CD8-positive, alpha-beta memory T cell (primary cell): ENCODE measurements around the gene WDR20. TPM values are rescaled to one million over a fixed set of nuclear protein-coding genes. Genes with fewer than 3 reads are reported as not detected.
"Not testable (repeated sequence)": the region's sequence is repeated elsewhere in the genome, so short reads cannot be mapped to it uniquely, and the experiment has no call there.

Experiments
- CTCF ChIA-PET: fragments of 350-600 bp; sonication (Branson Sonifier 250); formaldehyde crosslinking; loops from one replicate; lab custom pipeline; 2021; ENCODE audit warnings: antibody characterized with exemption; lab: Charles Lee
- POLR2A ChIA-PET: fragments of 350-600 bp; sonication (Branson Sonifier 250); formaldehyde crosslinking; loops from one replicate; lab custom pipeline; 2021; ENCODE audit warnings: antibody characterized with exemption; lab: Charles Lee
- DNase-seq, 5 donors: peaks; one replicate each; pipeline versions ENCODE4 v3.0.0 to v3.0.0-alpha.2; 2020 to 2022; ENCODE audit warnings: mixed read lengths in 1 of 5
- H3K27ac ChIP-seq: one replicate; pipeline ENCODE4 v1.7.0; 2013; ENCODE audit warnings: low read depth, mild to moderate bottlenecking, low read length, moderate library complexity
- H3K27me3 ChIP-seq: 2 replicates; pipeline ENCODE4 v1.7.0; 2013; ENCODE audit warnings: low read length, mild to moderate bottlenecking; ENCODE audit not compliant: insufficient read depth, poor library complexity, severe bottlenecking
- H3K36me3 ChIP-seq: 2 replicates; pipeline ENCODE4 v1.7.0; 2013; ENCODE audit warnings: mild to moderate bottlenecking, low read length, moderate library complexity; ENCODE audit not compliant: insufficient read depth
- H3K4me1 ChIP-seq: 2 replicates; pipeline ENCODE4 v1.7.0; 2013; ENCODE audit warnings: mild to moderate bottlenecking, low read length, moderate library complexity; ENCODE audit not compliant: insufficient read depth
- H3K4me3 ChIP-seq: 2 replicates; pipeline ENCODE4 v1.7.0; 2013; ENCODE audit warnings: mild to moderate bottlenecking, low read length
- H3K9me3 ChIP-seq: 2 replicates; pipeline ENCODE4 v1.7.0; 2013; ENCODE audit warnings: mild to moderate bottlenecking, low read length
- H3K27ac Mint-ChIP-seq, 8 donors: one replicate each; pipeline ENCODE4 v1.8.0; 2020 to 2021; ENCODE audit warnings: mixed read lengths in 8 of 8, mild to moderate bottlenecking in 6 of 8, inconsistent platforms in 3 of 8, moderate library complexity in 3 of 8
- H3K27me3 Mint-ChIP-seq, 2 donors: one replicate each; pipeline ENCODE4 v1.8.0; 2020 to 2021; ENCODE audit warnings: mixed read lengths in 2 of 2, mild to moderate bottlenecking in 1 of 2, moderate library complexity in 1 of 2
- H3K36me3 Mint-ChIP-seq, 3 donors: one replicate each; pipeline ENCODE4 v1.8.0; 2020 to 2021; ENCODE audit warnings: mixed read lengths in 3 of 3, inconsistent platforms in 1 of 3, mild to moderate bottlenecking in 1 of 3
- H3K4me1 Mint-ChIP-seq, 3 donors: one replicate each; pipeline ENCODE4 v1.8.0; 2020 to 2021; ENCODE audit warnings: mixed read lengths in 3 of 3, inconsistent platforms in 1 of 3, mild to moderate bottlenecking in 1 of 3
- H3K4me3 Mint-ChIP-seq, 7 donors: one replicate each; pipeline ENCODE4 v1.8.0; 2020 to 2021; ENCODE audit warnings: mixed read lengths in 7 of 7, mild to moderate bottlenecking in 6 of 7, moderate library complexity in 4 of 7, inconsistent platforms in 2 of 7
- H3K9me3 Mint-ChIP-seq, 5 donors: one replicate each; pipeline ENCODE4 v1.8.0; 2020 to 2022; ENCODE audit warnings: mixed read lengths in 5 of 5, mild to moderate bottlenecking in 3 of 5, moderate library complexity in 2 of 5, inconsistent platforms in 1 of 5
- polyA plus RNA-seq: library from polyadenylated mRNA; unstranded; fragments of 300-500 nt; fragmentation: Illumina TruSeq; gene quantifications from one replicate; pipeline ENCODE4 v1.2.3, GENCODE V29; 2021
- total RNA-seq, 2 experiments: library from RNA; stranded (reverse); gene quantifications; one replicate each; pipeline ENCODE4 v1.2.3, GENCODE V29; 2021

WDR20 gene
- total and polyA plus RNA-seq, 3 experiments from 2014 or later = 16.8 to 35.2 (median 32.8) TPM

DNA sequence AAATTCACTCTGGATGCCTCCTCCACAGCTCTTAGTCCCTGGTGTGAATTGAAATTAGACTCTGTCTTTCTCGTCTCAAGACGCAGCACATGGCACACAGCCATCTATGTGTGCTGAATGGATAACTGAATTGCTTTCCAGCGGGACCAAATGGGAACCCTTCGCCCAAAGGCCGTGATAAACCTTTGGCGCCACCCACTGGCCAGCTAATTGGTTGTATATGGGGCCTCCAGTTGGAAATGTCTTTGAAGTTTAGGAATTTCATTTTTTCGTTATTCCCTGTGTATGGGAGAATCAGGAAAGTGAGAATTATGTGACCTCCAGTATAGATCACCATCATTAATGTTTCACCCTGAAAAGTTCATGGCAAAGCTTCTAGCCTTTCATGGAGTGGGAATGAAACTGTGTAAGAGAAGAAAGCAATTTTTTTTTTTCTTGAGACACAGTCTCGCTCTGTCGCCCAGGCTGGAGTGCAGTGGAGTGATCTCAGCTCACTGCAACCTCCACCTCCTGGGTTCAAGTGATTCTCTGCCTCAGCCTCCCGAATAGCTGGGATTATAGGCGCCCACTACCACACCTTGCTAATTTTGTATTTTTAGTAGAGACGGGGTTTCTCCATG lies 43.0 kb upstream of the WDR20 start:
- Histone ChIP-seq H3K36me3 (no peaks in the 10 kb centered on the region), H3K27me3 (no peaks in the 10 kb centered on the region), H3K9me3 (no peaks in the 10 kb centered on the region), H3K4me1 (peaks cover 4% of the 10 kb centered on the region), H3K27ac (no peak overlapping the region), H3K4me3 (no peak overlapping the region)
- no peaks in the 10 kb centered on the region for H3K36me3 Mint-ChIP-seq
- ChIA-PET CTCF (interaction anchor here (0.8 to 4.5 kb wide), 27 partner anchors 8 to 390 kb away, joined by 3 to 56 read pairs (median 5); partner anchors contain the start of gene DYNC1H1), POLR2A (interaction anchor here (0.6 kb wide), 1 partner anchor 150 kb away, joined by 10 read pairs; no protein-coding TSS in a partner anchor)
- peak; percentile 51 to 82 (median 63) for DNase-seq
- H3K9me3 Mint-ChIP-seq = no peaks in the 10 kb centered on the region
- H3K27me3 Mint-ChIP-seq = peaks cover 0 to under 1% of the 10 kb centered on the region in 2 donors
- H3K4me3 Mint-ChIP-seq = no peak overlapping the region
- H3K4me1 Mint-ChIP-seq = peaks cover 3 to 4% (median 4%) of the 10 kb centered on the region in 3 donors
- H3K27ac Mint-ChIP-seq = peak overlapping the region in 2 of 8 donors; percentile 82 to 95

DNA sequence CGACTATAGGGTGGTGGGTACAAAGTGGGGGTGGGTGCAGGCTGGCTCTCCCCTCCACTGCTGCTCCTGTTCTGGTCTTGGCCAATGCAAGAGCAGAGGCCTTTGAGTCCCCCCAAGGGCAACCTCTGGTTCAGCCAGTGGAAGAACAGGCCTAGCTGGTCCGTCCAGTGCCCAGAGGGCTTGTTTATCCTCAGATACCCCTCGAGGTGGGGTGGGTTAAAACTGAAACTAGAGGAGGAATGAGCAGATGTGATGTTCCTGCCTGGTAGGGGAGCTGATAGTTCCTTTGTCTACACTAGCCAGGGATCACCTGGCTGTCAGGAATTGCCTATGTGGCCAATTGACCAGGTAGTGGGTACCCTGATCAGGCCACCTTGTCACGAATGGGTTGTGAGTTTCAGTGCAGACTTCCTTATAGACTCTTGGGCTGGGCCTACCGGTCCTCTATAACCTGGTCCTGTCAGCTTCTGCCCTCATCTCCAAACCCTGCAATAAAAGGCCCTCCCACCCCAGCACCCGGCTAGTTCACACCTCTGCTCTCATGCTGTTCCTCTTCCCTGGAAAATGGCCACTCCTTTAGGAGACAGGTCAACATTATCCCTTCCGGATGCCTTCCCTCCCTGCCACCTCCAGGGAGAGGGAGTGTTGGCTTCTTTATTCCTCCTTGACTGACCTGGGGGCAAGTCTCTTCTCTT lies 42.1 kb upstream of the WDR20 start:
- no peak overlapping the region for H3K27ac Mint-ChIP-seq
- H3K4me3 Mint-ChIP-seq = no peak overlapping the region
- peaks cover 4% of the 10 kb centered on the region for H3K4me1 ChIP-seq
- peaks cover 3 to 4% (median 4%) of the 10 kb centered on the region in 3 donors for H3K4me1 Mint-ChIP-seq
- ChIA-PET CTCF (interaction anchor here (0.6 to 4.5 kb wide), 20 partner anchors 9 to 254 kb away, joined by 3 to 56 read pairs (median 8); partner anchors contain the start of gene DYNC1H1), POLR2A (no interaction called here)
- no peak overlapping the region for H3K27ac ChIP-seq
- H3K27me3 Mint-ChIP-seq = peaks cover 0 to 2% of the 10 kb centered on the region in 2 donors
- no peaks in the 10 kb centered on the region for H3K36me3 Mint-ChIP-seq
- H3K9me3 ChIP-seq = no peaks in the 10 kb centered on the region
- no peaks in the 10 kb centered on the region for H3K9me3 Mint-ChIP-seq
- H3K36me3 ChIP-seq = no peaks in the 10 kb centered on the region
- no peaks in the 10 kb centered on the region for H3K27me3 ChIP-seq
- DNase-seq = no peak
- no peak overlapping the region for H3K4me3 ChIP-seq

DNA sequence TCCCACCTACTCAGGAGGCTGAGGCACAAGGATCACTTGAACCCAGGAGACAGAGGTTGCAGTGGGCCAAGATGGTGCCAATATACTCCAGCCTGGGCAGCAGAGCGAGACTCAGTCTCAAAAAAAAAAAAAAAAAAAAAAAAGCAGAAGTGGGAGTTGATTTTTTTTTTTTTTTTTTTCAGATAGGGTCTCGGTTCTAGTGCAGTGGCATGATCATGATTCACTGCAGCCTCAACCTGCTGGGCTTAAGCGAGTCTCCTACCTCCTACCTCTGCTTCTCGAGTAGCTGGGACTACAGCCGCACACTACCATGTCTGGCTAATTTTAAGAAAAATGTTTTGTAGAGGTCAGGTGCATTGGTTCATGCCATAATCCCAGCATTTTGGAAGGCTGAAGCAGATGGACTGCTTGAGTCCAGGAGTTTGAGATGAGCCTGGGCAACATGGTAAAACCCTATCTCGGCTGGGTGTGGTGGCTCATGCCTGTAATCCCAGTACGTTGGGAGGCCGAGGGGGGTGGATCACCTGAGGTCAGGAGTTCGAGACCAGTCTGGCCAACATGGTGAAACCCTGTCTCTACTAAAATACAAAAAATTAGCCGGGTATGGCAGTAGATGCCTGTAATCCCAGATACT lies 36.5 kb upstream of the WDR20 start:
- no peaks in the 10 kb centered on the region for H3K27me3 ChIP-seq
- CTCF ChIA-PET = interaction anchor here (1.6 kb wide), 1 partner anchor 8 kb away, joined by 4 read pairs; no protein-coding TSS in a partner anchor

DNA sequence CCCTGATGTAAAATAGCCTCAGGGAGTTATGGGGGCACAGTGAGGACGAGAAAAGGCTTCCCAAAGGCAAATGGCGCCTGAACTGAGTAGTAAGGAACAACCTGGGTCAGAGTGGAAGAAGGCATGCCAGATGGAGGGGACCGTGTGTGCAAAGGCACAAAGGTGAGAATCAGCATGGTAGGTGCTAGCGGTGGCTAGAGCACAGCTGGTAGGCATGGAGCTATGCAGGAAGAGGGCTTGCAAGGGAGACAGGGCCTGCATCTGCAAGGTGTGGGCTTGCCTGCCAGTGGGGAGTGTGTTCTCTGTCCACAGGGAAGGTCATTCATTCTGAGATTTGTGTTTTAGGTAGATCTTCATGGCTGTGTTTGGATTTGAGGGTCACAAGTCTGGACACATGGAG lies 34.3 kb upstream of the WDR20 start:
- Mint-ChIP-seq H3K4me1 (no peaks in the 10 kb centered on the region), H3K27me3 (peaks cover 0 to 2% of the 10 kb centered on the region in 2 donors), H3K27ac (peak overlapping the region in 1 of 8 donors; percentile 44), H3K4me3 (no peak overlapping the region), H3K9me3 (no peaks in the 10 kb centered on the region), H3K36me3 (no peaks in the 10 kb centered on the region)
- Histone ChIP-seq H3K4me3 (no peak overlapping the region), H3K9me3 (no peaks in the 10 kb centered on the region), H3K4me1 (no peaks in the 10 kb centered on the region), H3K36me3 (no peaks in the 10 kb centered on the region), H3K27ac (no peak overlapping the region), H3K27me3 (no peaks in the 10 kb centered on the region)
- ChIA-PET CTCF (no interaction called here), POLR2A (no interaction called here)
- no peak for DNase-seq

More for the DNA sequence above, 36.5 kb upstream of the WDR20 start:
- H3K9me3 ChIP-seq = no peaks in the 10 kb centered on the region
- Mint-ChIP-seq H3K4me1 (no peaks in the 10 kb centered on the region), H3K27ac (no peak overlapping the region), H3K9me3 (no peaks in the 10 kb centered on the region), H3K4me3 (no peak overlapping the region), H3K36me3 (no peaks in the 10 kb centered on the region), H3K27me3 (peaks cover 0 to 2% of the 10 kb centered on the region in 2 donors)
- no peak overlapping the region for H3K27ac ChIP-seq
- no peaks in the 10 kb centered on the region for H3K4me1 ChIP-seq
- no peak overlapping the region for H3K4me3 ChIP-seq
- POLR2A ChIA-PET = interaction anchor here (0.5 to 0.7 kb wide), 2 partner anchors 43 to 202 kb away, joined by 5 to 11 read pairs; partner anchors contain the start of gene MOK
- no peaks in the 10 kb centered on the region for H3K36me3 ChIP-seq
- no peak for DNase-seq

DNA sequence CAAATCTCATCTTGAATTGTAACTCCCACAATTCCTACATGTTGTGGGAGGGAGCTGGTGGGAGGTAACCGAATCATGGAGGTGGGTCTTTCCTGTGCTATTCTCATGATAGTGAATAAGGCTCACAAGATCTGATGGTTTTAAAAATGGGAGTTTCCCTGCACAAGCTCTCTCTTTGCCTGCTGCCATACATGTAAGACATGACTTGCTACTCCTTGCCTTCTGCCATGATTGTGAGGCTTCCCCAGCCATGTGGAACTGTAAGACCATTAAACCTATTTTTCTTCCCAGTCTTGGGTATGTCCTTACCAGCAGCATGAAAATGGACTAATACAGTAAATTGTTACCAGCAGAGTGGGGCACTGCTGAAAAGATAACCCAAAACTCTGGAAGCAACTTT lies 30.4 kb upstream of the WDR20 start:
- DNase-seq, H3K27me3 ChIP-seq, H3K36me3 ChIP-seq, CTCF ChIA-PET, H3K9me3 ChIP-seq, H3K27ac ChIP-seq, POLR2A ChIA-PET, H3K27me3 Mint-ChIP-seq, H3K27ac Mint-ChIP-seq, H3K36me3 Mint-ChIP-seq, H3K9me3 Mint-ChIP-seq, H3K4me1 Mint-ChIP-seq, H3K4me3 Mint-ChIP-seq, H3K4me1 ChIP-seq, H3K4me3 ChIP-seq: not testable (repeated sequence)

DNA sequence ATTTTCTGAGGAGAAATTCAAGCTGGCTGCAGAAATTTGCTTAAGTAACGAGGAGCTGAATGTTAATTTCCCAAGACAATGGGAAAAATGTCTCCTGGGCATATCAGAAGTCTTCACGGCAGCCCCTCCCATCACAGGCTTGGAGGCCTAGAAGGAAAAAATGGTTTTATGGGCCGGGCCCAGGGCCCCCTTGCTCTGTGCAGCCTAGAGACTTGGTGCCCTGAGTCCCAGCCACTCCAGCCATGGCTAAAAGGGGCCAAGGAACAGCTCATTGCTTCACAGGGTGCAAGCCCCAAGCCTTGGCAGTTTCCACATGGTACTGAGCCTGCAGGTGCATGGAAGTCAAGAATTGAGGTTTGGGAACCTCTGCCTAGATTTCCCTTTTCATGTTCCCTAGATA lies 28.6 kb upstream of the WDR20 start:
- no peak overlapping the region for H3K4me3 Mint-ChIP-seq
- no peak overlapping the region for H3K27ac Mint-ChIP-seq
- H3K36me3 Mint-ChIP-seq = no peaks in the 10 kb centered on the region
- H3K4me1 Mint-ChIP-seq = no peaks in the 10 kb centered on the region
- H3K27me3 Mint-ChIP-seq = no peaks in the 10 kb centered on the region
- H3K9me3 ChIP-seq = no peaks in the 10 kb centered on the region
- no peak overlapping the region for H3K4me3 ChIP-seq
- no peaks in the 10 kb centered on the region for H3K9me3 Mint-ChIP-seq
- no peak for DNase-seq
- H3K27ac ChIP-seq = no peak overlapping the region
- no peaks in the 10 kb centered on the region for H3K4me1 ChIP-seq
- no peaks in the 10 kb centered on the region for H3K27me3 ChIP-seq
- ChIA-PET CTCF (no interaction called here), POLR2A (no interaction called here)
- H3K36me3 ChIP-seq = no peaks in the 10 kb centered on the region

DNA sequence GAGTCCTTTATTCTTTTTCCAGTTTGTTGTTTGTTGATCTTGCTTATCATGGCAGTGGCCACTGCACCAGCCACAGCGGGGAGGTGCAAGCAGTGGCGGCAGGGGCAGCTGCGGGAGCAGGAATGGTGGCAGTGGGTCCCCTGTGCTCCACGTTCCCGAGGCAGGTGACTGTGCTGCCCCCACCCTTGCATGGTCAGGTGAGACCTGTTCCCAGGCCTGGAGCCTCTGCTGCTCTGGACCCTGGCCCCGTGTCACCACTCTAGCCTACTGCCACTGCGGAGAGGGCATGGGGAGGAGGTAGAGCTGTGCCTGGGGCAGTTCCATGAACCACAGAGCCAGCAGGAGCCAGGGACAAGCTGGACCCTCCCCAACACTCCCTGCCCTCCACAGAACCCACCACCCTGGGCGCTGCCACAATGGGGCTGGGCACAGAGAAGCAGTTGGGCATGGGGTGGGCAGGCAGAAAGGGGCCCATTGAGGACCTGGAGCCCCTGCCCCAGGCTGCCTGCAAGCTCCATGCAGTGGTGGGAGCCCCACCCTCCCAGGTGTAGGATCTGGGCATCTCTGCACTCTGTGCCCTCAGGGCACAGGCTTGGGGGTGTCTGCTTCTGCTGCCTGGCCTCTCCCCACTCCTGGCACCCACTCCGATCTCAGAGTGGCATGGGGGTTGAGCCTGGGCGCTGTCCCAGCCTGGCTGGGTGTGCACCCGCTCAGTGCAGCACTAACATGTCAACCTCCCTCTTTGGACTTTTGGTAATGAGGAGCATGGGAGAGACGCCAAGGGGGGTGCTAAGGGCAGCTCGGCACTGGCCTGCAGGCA lies 23.1 kb upstream of the WDR20 start:
- Mint-ChIP-seq H3K36me3 (no peaks in the 10 kb centered on the region), H3K27ac (no peak overlapping the region), H3K4me3 (no peak overlapping the region), H3K27me3 (no peaks in the 10 kb centered on the region), H3K9me3 (no peaks in the 10 kb centered on the region), H3K4me1 (no peaks in the 10 kb centered on the region)
- Histone ChIP-seq H3K27me3 (no peaks in the 10 kb centered on the region), H3K4me3 (no peak overlapping the region), H3K27ac (no peak overlapping the region), H3K4me1 (no peaks in the 10 kb centered on the region), H3K36me3 (no peaks in the 10 kb centered on the region), H3K9me3 (no peaks in the 10 kb centered on the region)
- ChIA-PET POLR2A (no interaction called here), CTCF (no interaction called here)
- no peak for DNase-seq
